Testis (tissue), 3 donors: ENCODE data around the gene NHLH2. TPM values are rescaled to one million over a fixed set of nuclear protein-coding genes. Genes with fewer than 3 reads are reported as not detected.

Experiments used
- DNase-seq: peaks from one replicate; pipeline ENCODE4 v3.0.0-alpha.2; 2019
- H3K27ac ChIP-seq, 2 donors: fragments of 200-600 bp; sonication (generic); one replicate each; pipeline ENCODE4 v1.5.1; 2019
- H3K27me3 ChIP-seq: fragments of 200-600 bp; sonication (generic); one replicate; pipeline ENCODE4 v1.5.1; 2019
- H3K36me3 ChIP-seq: fragments of 200-600 bp; sonication (generic); one replicate; pipeline ENCODE4 v1.5.1; 2017; ENCODE audit warnings: low read depth; ENCODE audit errors: missing control alignments
- H3K4me1 ChIP-seq: fragments of 200-600 bp; sonication (generic); one replicate; pipeline ENCODE4 v1.5.1; 2019
- H3K4me3 ChIP-seq, 2 donors: fragments of 200-600 bp; sonication (generic); one replicate each; pipeline ENCODE4 v1.5.1; 2017 to 2019
- H3K9me3 ChIP-seq: fragments of 200-600 bp; sonication (generic); one replicate; pipeline ENCODE4 v1.5.1; 2017
- CTCF ChIP-seq, 3 experiments: fragments of 450-650 bp in 2 of 3; fragments of 200-600 bp in 1 of 3; sonication (generic) in 1 of 3; IDR thresholded peaks; one replicate each; pipeline ENCODE4 v1.5.1; 2016 to 2019; ENCODE audit warnings: antibody characterized with exemption in 3 of 3, mild to moderate bottlenecking in 2 of 3, moderate library complexity in 1 of 3
- POLR2A ChIP-seq: fragments of 450-650 bp; IDR thresholded peaks from one replicate; pipeline ENCODE4 v1.6.1; 2017; ENCODE audit warnings: antibody characterized with exemption, mild to moderate bottlenecking, moderate library complexity
- WGBS, 2 donors: methylation state at CpG; one replicate each; pipeline ENCODE4 v1.1.5; 2018; 5-methylcytosine and 5-hydroxymethylcytosine counted together
- intact Hi-C: fragments of 100-400 bp; cut with DNase I; formaldehyde crosslinking; loops from one replicate; pipeline ENCODE4 v1.15.1; 2023; ENCODE audit warnings: low total_unique reads
- polyA plus RNA-seq: library from polyadenylated mRNA; stranded (reverse); fragments of 350-450 nt; fragmentation: Illumina TruSeq; extraction: RNeasy Lipid Tissue Mini Kit (QIAGEN cat#74804); gene quantifications from one replicate; pipeline ENCODE4 v1.2.3, GENCODE V29; 2014; ENCODE audit warnings: low read depth, low replicate concordance; ENCODE audit not compliant: insufficient read depth
- total RNA-seq, 2 donors: library from RNA; depleted of rRNA; stranded (reverse); fragments of >200 nt; gene quantifications; one replicate each; pipeline ENCODE4 v1.2.3, GENCODE V29; 2016

NHLH2 gene
- total and polyA plus RNA-seq, 3 donors from 2014 or later, result 0.53 to 3.1 (median 1.7) TPM

- no peak overlapping the region for H3K4me3 ChIP-seq
- no peak for DNase-seq
- intact Hi-C loops, result no loop called here
- no peaks in the 10 kb centered on the region for H3K4me1 ChIP-seq
- H3K27me3 ChIP-seq, result no peaks in the 10 kb centered on the region
- no peak for TF ChIP-seq POLR2A
- no peak for TF ChIP-seq CTCF (IDR thresholded peaks at IDR 0.05)
- H3K27ac ChIP-seq, result no peak overlapping the region
- H3K9me3 ChIP-seq, result no peaks in the 10 kb centered on the region
- H3K36me3 ChIP-seq, result no peaks in the 10 kb centered on the region
These were observed 18.8 kb downstream of the NHLH2 start for GRCh38 chr1:115822117-115822516.

- DNase-seq, result no peak
- Histone ChIP-seq H3K9me3 (no peaks in the 10 kb centered on the region), H3K4me3 (no peak overlapping the region), H3K27me3 (no peaks in the 10 kb centered on the region), H3K27ac (no peak overlapping the region), H3K36me3 (no peaks in the 10 kb centered on the region), H3K4me1 (no peaks in the 10 kb centered on the region)
- no peak for TF ChIP-seq CTCF (IDR thresholded peaks at IDR 0.05)
- TF ChIP-seq POLR2A, result no peak
- 55 to 61% methylated on average over 3 of the region's 3 CpGs for WGBS, 2 donors
- intact Hi-C loops, result no loop called here
These were observed 25.2 kb downstream of the NHLH2 start for GRCh38 chr1:115815694-115816093.

GRCh38 chr1:115814685-115815398 lies 26.1 kb downstream of the NHLH2 start:
- 41 to 70% methylated on average over 4 of the region's 4 CpGs for WGBS, 2 donors
- TF ChIP-seq CTCF (IDR thresholded peaks at IDR 0.05) (no peak), POLR2A (no peak)
- no peaks in the 10 kb centered on the region for H3K4me1 ChIP-seq
- no peaks in the 10 kb centered on the region for H3K36me3 ChIP-seq
- intact Hi-C loops, result no loop called here
- H3K4me3 ChIP-seq, result no peak overlapping the region
- no peaks in the 10 kb centered on the region for H3K9me3 ChIP-seq
- no peak for DNase-seq
- no peaks in the 10 kb centered on the region for H3K27me3 ChIP-seq
- no peak overlapping the region for H3K27ac ChIP-seq

DNA sequence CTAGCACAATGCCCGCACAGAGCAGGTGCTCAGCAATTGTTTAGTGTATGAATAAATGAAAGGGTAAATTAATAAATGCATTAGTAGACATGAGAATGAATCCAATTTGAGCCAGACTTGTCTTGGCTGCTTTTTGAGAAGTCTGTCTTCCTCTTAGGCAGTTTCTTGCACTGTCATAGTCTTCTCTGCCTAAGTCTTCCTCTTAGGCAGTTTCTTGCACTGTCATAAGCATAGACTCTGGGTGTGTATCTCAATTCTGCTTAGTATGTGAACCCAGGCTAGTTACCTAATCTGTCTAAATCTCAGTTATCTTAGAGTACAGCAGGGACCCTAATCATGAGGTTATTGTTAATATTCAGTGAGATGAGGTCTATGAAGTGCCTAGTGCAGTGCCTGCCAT lies 27.2 kb downstream of the NHLH2 start:
- no peaks in the 10 kb centered on the region for H3K9me3 ChIP-seq
- DNase-seq, result no peak
- H3K36me3 ChIP-seq, result no peaks in the 10 kb centered on the region
- 88 to 95% methylated on average over 1 of the region's 1 CpG for WGBS, 2 donors
- intact Hi-C loops, result no loop called here
- H3K27me3 ChIP-seq, result no peaks in the 10 kb centered on the region
- no peak overlapping the region for H3K27ac ChIP-seq
- no peaks in the 10 kb centered on the region for H3K4me1 ChIP-seq
- H3K4me3 ChIP-seq, result no peak overlapping the region
- no peak for TF ChIP-seq POLR2A
- TF ChIP-seq CTCF (IDR thresholded peaks at IDR 0.05), result no peak

- intact Hi-C loops, result no loop called here
- DNase-seq, result no peak
- WGBS, 2 donors, result 59 to 79% methylated on average over 3 of the region's 3 CpGs
- TF ChIP-seq POLR2A (no peak), CTCF (IDR thresholded peaks at IDR 0.05) (no peak)
- no peaks in the 10 kb centered on the region for H3K36me3 ChIP-seq
- no peak overlapping the region for H3K27ac ChIP-seq
- no peaks in the 10 kb centered on the region for H3K4me1 ChIP-seq
- no peaks in the 10 kb centered on the region for H3K27me3 ChIP-seq
- no peaks in the 10 kb centered on the region for H3K9me3 ChIP-seq
- H3K4me3 ChIP-seq, result no peak overlapping the region
These were observed 29.6 kb downstream of the NHLH2 start for GRCh38 chr1:115811140-115811828.
